Renal pelvis (tissue), 3 donors: Measurements from ENCODE around the gene MBD3L2B. TPM values are rescaled to one million over a fixed set of nuclear protein-coding genes. Genes with fewer than 3 reads are reported as not detected.

Source experiments
- polyA plus RNA-seq, 3 donors: library from polyadenylated mRNA; unstranded; fragments of 120-200 nt; gene quantifications; one replicate each; pipeline ENCODE4 v1.2.1, GENCODE V29; 2013; ENCODE audit not compliant: insufficient read length in 3 of 3

The MBD3L2B gene
- polyA plus RNA-seq, 3 donors, result not detected

Other genes with a start within 250 kb of the MBD3L2B start
- gene VAV1, start 248.7 kb downstream of the MBD3L2B start, polyA plus RNA-seq, result 1 to 10 TPM; 1.8 to 2.1 (median 1.9) TPM
- under 1 TPM in 1 of 3 donors, not detected in 2; 0.16 TPM for gene ADGRE1, start 133.9 kb downstream of the MBD3L2B start, polyA plus RNA-seq
- not detected for gene MBD3L5, start 9.1 kb upstream of the MBD3L2B start, polyA plus RNA-seq
- not detected for gene MBD3L4, start 18.7 kb upstream of the MBD3L2B start, polyA plus RNA-seq
- gene MBD3L2, start 27.9 kb upstream of the MBD3L2B start, polyA plus RNA-seq, result not detected
- not detected for gene MBD3L3, start 37.2 kb upstream of the MBD3L2B start, polyA plus RNA-seq
- 10 to 100 TPM in 1 of 3 donors, 1 to 10 TPM in 2; 7.2 to 10.2 (median 9.6) TPM for gene ZNF557, start 48.3 kb upstream of the MBD3L2B start, polyA plus RNA-seq